GM06990 (cell line): ENCODE results near the gene WDR27.

ENCODE experiments used
- DNase-seq: peaks from one replicate; pipeline ENCODE4 v3.0.0-alpha.2; 2011; ENCODE audit not compliant: insufficient read length; ENCODE audit errors: extremely low read depth
- H3K27me3 ChIP-seq: replicated peaks from 2 replicates; pipeline ENCODE4 v1.6.0; 2011; ENCODE audit warnings: low read length; ENCODE audit not compliant: control insufficient read depth, insufficient read depth
- H3K36me3 ChIP-seq: 2 replicates; pipeline ENCODE4 v1.5.1; 2011; ENCODE audit warnings: low read length; ENCODE audit not compliant: control insufficient read depth, insufficient read depth
- H3K4me3 ChIP-seq: replicated peaks from 2 replicates; pipeline ENCODE4 v1.5.1; 2011; ENCODE audit warnings: low read depth, mild to moderate bottlenecking, control low read depth, low read length
- TF ChIP-seq, protein P1 (sequence below): IDR thresholded peaks from 2 replicates; pipeline ENCODE4 v1.5.1; 2011; ENCODE audit warnings: low read length, control low read depth, mild to moderate bottlenecking, inconsistent platforms; ENCODE audit not compliant: insufficient read depth, poor library complexity, severe bottlenecking

Gene WDR27

GRCh38 chr6:169454872-169455204 lies 247.0 kb downstream of the WDR27 start:
- H3K36me3 ChIP-seq: no peaks in the 10 kb centered on the region
- TF ChIP-seq, protein P1, sequence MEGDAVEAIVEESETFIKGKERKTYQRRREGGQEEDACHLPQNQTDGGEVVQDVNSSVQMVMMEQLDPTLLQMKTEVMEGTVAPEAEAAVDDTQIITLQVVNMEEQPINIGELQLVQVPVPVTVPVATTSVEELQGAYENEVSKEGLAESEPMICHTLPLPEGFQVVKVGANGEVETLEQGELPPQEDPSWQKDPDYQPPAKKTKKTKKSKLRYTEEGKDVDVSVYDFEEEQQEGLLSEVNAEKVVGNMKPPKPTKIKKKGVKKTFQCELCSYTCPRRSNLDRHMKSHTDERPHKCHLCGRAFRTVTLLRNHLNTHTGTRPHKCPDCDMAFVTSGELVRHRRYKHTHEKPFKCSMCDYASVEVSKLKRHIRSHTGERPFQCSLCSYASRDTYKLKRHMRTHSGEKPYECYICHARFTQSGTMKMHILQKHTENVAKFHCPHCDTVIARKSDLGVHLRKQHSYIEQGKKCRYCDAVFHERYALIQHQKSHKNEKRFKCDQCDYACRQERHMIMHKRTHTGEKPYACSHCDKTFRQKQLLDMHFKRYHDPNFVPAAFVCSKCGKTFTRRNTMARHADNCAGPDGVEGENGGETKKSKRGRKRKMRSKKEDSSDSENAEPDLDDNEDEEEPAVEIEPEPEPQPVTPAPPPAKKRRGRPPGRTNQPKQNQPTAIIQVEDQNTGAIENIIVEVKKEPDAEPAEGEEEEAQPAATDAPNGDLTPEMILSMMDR: no peak

GRCh38 chr6:169454204-169454871 lies 247.5 kb downstream of the WDR27 start:
- TF ChIP-seq, protein P1: no peak
- no peak for DNase-seq
- H3K4me3 ChIP-seq: no peak overlapping the region
- no peaks in the 10 kb centered on the region for H3K36me3 ChIP-seq
- no peaks in the 10 kb centered on the region for H3K27me3 ChIP-seq

More at GRCh38 chr6:169454872-169455204, 247.0 kb downstream of the WDR27 start:
- DNase-seq: no peak
- no peaks in the 10 kb centered on the region for H3K27me3 ChIP-seq
- no peak overlapping the region for H3K4me3 ChIP-seq

DNA sequence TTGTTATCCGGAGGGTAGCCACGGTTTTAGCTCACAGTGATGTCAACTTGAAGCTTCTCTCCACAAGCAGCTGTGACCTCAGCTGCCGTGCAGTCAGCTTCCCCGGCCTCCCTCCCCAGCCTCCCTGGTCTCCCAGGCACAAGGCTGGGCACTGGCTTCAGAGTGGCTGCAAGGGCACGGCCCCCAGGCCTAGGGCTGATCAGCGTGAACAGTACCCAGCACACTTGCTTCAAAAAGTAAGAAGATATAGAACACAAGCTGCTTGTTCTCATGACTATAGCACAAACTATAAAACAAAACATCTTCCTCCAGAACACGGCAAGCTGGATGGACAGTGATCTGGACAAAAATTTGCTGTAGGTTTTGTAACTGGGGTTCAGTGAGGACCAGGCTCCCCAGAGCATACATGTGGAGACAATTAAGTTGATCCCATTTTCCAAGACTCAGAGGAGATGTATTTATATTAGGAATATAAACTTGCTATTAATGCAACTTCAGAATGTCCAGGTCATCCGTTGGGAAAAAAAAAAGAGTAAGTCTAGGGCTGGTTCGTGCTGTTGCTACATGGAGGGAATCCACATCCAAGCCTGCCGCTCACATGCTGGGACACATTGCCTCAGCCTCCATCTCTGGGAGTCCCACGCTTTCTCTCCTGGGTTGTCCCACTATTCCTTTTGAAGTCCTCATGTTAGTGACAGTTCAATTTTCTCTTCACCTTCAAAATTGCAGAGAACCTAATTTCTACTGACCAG lies 248.8 kb downstream of the WDR27 start:
- H3K27me3 ChIP-seq: no peaks in the 10 kb centered on the region
- H3K4me3 ChIP-seq: no peak overlapping the region
- no peak for DNase-seq
- TF ChIP-seq, protein P1: no peak
- H3K36me3 ChIP-seq: no peaks in the 10 kb centered on the region

DNA sequence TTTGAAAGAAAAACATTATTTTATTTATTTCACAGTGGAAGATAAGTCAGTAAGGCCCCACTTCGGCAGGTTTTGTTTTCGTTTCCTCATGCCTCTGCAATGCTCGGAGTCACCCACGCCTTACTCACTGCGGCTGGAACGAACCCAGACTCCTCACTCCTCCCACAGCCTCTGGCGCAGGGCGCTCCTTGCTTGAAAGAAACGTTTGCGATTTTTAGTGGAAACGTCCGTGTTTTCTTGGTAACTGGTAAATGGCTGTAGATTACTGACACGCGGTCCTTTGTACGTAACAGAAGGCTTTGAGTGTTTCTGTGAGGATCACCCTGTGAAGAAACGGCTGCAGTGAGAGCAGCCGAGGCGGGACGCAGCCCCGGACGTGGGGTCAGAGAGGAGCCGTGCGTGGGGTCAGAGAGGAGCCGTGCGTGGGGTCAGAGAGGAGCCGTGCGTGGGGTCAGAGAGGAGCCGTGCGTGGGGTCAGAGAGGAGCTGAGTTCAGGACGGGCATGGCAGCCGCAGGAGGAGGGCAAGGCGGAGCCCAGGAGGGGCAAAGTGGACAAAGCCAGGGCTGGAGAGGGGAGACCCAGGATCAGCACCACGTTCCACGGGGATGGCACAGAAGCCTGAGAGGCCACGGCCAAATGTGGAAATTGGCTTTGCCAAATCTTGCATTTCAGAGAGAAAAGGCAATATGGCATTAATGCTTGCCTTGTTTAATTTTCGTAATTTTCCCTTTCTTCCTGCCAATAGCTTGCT lies 249.5 kb downstream of the WDR27 start:
- Histone ChIP-seq H3K4me3 (no peak overlapping the region), H3K36me3 (no peaks in the 10 kb centered on the region), H3K27me3 (no peaks in the 10 kb centered on the region)
- no peak for DNase-seq
- TF ChIP-seq, protein P1: no peak

- Histone ChIP-seq H3K4me3 (no peak overlapping the region), H3K27me3 (no peaks in the 10 kb centered on the region), H3K36me3 (no peaks in the 10 kb centered on the region)
- TF ChIP-seq, protein P1: no peak
- no peak for DNase-seq
Observed at GRCh38 chr6:169451065-169451838, 250.6 kb downstream of the WDR27 start.
